SW480 (cell line): ENCODE data around the gene SCAI.
"Not testable (repeated sequence)": the region's sequence is repeated elsewhere in the genome, so short reads cannot be mapped to it uniquely, and the experiment has no call there.

Experiments used
- DNase-seq: peaks from one replicate; pipeline ENCODE4 v3.0.0-alpha.2; 2016; ENCODE audit warnings: low spot score

Gene SCAI

DNA sequence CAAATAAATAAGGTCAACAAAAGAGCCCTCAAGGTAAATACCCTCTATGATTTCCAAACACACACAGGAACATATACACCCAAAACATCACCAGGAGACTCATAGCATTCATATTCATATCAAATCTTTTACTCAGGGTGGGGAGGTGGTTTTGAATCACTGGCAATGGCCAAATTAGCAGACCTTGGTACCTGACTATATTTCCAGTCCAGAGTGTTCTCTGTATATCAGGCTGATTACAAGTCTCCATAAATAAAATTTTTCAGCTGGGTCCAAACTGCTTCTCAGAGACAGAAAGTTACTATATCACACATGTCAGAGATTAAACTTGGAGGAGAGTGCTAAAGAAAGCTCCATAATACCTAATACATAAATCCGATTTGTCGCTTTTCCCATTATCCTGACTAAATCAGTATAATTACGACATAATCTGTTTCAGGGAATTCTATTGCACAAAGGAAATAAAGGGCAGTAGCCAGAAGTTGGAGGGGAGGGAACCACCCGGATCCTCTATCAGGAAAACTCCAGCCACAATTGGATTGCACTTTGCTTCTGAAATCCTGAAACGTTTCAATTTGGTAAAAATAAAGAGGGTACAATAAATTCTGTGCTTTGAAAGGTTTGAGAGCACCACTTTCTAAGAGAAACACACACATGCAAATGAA, 195.5 kb downstream of the SCAI start:
- no peak for DNase-seq

DNA sequence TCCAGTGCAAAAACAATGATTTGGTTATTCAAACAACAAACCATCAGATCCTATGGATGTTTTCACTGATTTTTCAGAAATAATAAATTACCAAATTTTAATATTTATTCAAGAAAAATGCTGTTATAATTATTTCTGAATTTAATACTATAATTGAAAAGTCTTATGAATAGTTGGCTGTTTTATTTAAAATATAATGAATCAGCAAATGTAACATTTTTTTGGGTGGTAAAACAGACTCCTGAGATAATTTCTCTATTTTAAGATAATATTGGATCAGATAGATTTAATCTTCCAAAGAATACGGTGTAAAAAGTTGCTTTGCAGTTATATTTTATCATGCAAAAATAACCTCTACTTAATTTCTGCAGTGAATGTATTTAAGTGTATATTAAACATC, 197.2 kb downstream of the SCAI start:
- DNase-seq: no peak

DNA sequence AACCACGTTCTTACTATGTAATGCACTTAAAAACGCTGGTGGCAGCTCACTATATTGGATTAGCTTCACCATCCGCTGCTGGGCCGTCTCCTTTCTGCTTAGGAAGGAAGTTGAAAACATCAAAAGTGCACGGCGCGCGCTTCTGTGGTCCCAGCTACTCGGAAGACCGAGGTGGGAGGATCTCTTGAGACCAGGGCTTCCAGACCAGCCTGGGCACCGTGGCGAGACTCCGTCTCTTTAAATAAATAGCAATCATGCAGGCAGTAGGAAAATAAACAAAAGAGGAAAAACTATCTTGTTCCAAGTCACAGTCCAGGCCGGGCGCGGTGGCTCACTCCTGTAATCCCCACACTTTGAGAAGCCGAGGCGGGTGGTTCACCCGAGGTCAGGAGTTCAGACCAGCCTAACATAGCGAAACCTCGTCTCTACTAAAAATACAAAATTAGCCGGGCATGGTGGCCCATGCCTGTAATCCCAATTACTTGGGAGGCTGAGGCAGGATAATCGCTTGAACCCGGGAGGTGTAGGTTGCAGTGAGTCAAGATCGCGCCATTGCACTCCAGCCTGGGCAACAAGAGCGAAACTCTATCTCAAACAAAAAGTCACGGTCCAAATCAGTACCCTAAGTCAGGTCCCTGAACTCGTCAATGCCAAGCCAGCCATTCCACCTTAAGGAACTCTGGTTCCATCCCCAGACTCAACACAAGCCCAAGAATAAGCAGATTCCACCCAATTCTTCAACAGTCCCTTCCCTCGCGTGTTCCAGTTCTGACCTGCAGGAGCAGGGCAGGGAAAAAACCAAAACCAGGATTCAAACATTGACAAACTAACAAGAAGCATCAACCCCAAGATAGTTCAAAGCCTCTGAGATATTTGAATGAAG, 201.4 kb downstream of the SCAI start:
- peak; percentile 15 for DNase-seq

DNA sequence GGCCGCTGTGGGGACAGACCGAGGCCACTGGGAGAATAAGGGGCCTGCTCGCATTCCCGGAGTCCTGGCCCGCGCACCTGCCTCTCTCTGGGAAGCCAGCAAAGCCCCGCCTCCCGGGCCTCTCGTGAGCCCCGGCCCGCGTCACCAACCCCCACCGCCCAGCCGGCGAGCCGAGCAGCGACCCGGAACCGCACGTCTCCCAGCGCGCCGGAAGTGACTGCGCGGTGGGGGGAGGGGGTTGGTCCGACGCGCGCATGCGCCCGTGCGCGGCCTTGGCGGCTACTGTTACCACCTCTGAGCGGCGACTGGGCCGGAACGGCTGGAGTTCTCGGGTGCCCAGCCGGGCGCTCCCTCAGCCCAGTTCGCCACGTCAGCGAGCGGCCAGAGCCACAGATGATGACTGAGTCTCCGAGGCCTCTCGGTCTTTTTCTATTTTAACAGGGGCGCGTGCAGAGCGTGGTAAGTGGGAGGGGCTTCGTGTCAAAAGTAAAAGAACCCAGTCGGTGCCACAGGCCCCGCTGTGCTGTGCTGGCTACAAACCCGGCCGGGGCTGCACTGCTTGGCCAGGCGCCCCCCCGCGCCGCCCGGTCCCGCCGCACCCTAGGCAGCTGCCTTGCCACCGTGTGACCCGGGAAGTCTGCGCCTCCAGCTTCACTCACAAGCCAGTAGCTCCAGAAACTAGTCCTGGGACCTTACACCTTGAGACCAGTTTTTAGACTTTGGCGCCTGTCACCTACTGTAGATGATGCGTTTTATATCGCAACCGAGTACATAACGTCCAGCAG, 202.2 kb downstream of the SCAI start, which contains the start of gene GOLGA1:
GOLGA1 (minus strand) TSS at position 190 of the 785 bp plus-strand sequence. CDS start 2,372 bp downstream, outside the sequence.
- DNase-seq: peak; percentile 91

DNA sequence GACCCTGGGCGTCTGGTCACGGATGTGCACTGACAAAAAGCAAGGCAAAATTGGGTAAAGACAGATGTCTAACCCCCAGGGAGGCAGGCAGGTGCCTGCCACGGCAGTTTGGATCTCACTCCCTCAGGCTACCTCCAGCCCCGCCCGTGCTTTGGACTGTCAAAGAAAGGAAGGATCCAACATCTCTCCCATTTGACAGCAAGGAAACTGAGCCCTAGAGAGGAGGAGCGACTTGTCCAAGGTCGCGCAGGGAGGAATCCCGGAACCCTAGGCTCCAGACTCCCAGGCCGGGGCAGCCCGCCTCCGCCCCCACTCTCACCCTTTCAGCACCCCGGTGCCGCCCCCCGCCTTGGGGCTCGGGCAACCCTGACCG, 202.8 kb downstream of the SCAI start:
- no peak for DNase-seq

DNA sequence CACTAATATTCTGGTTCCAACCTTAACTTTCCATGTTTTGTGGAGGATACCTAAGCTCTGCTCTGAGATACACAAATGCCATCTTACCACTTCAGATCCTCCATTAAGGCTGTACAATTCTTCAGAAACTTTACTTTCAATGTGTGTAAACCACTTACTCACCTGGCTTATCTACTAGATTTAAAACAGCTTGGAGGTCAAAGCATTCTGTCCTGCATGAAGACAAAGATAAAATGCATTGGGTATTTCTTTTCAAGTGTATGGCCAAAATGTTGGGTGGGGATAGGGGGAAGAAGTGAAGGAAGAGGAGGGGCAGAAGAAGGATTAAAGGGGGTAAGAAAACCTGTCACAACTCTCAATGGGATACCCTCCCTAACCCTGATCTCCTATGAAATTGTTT, 203.4 kb downstream of the SCAI start:
- DNase-seq: no peak

DNA sequence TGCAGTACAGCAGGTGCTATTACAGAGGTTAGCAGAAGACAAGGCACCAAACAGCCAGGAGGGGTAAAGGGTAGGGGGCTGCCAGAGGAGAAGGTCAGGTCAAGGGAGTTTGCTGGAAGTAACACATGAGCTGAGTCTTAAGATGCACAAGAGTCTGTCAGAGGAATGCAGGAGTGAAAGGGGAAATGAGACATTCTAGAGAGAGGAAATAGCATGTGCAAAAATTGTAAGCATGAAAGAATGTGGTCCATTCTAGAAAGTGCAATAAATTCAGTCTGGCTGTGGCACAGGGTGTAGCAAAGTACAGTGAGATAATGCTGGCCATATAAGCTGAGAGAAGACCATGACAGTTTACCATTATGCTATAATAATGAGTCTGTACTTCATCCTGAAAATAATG, 209.0 kb downstream of the SCAI start:
- DNase-seq: no peak

DNA sequence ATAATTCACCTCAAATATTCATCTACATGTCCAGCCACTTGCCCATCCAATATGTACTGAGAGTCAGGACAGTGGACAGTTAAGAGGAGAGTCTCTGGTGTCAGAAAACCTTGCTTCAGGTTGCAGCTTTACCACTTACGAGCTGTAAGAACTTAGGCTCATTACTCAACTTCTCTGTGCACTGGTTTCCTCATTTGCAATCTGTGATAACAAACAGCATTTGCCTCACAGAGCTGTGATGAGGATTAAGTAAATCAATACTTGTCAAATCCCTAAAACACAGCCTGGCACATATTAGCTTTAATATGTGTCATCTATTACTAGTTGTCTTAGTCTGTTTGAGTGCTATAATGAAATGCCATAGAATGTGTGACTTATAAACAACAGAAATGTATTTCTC, 211.0 kb downstream of the SCAI start:
- no peak for DNase-seq

DNA sequence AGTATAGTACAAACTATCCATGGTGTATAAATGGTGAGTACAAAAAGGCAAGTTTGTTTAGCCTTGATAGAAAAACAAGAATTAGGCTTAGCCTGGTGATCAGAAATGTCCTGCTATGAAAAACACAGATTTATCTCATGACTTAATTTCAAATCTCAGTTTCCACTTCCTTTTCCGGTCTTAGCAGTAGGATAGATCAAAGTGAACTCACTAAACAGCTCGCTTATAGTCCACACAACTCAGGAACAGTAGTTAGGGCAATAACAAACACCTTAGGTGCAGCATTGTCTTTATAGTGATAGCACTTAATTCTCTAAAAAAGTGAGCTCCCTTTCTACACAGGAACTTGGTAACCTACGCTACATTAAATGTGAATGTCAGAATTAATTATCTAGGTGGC, 213.9 kb downstream of the SCAI start:
- DNase-seq: no peak

DNA sequence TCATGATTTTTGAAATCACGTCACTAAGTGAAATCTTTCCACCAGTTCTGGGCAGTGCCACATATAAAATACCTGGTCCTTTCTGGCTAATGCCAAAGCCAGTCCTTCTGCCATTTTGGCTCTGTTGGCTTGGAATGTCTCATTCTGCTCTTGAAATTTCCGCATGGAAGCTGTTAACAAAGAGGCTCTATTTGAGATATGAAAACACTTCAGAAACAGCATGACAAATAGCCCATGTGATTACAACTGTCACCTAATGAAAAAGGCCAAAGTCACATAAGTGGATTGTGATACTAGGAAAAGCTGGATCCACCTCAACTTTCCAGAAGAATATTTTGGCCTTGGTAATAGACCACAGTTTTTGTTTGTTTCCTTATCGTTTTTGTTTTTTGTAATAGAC, 215.2 kb downstream of the SCAI start:
- DNase-seq: no peak

DNA sequence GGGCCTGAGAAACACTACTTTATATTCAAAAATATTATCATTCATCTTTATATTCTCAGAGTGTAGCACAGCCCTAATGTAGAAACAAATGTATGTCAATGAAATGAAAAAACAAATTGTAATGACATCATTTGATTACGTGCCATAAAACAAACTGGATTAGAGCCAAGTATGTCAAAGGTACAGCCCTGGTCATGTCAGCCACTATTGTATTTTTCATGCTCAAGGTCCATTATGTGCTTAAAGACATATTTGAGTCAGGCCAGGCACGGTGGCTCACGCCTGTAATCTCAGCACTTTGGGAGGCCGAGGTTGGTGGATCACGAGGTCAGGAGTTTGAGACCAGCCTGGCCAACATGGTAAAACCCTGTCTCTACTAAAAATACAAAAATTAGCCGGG, 222.9 kb downstream of the SCAI start:
- DNase-seq: not testable (repeated sequence)

DNA sequence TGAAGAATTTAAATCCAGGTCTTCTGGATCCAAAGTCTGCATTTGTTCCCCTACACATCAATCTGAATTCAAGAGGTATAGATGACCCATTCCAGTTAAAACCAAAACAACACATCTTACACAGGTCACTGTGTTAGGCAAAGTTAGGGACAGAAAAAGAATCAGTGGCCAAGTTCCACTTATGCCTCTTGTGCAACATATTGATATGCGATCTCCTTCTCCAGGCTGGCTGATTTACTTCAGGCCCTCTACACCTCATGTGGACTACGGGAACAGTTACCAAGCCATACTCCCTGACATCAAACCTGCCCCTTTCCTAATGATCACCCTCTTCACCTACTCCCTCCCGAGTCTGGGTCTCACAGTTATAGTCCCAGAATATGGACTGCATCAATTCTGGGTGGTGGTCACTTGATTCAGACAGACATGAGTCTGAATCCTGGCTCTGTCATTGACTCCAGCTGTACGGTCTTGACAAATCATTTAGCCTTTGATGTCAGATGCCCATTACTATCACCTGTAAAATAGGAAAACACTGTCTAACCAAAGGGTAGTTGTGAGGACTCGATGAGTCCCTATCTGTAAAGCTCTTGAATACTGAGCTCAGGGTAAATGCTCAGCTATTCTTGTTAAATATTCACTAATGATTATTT, 228.4 kb downstream of the SCAI start:
- no peak for DNase-seq

DNA sequence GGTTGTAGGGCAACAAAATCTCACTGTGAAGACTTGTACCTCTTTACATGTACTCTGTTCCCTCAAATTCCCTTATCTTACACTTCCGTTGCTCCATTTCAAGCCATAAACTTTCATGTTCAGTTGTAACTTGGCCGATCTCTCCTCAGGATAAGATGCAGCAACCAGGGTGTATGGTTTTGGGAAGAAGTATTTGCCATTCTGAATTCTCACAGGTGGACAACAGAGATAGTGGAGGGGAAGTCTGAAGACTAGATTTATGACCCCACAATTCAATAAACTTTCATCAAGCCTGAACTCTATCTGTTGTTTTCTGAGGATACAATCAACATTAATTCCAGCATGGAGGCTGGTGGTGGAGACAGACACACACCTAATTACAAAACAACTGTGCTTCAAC, 229.9 kb downstream of the SCAI start:
- DNase-seq: no peak

DNA sequence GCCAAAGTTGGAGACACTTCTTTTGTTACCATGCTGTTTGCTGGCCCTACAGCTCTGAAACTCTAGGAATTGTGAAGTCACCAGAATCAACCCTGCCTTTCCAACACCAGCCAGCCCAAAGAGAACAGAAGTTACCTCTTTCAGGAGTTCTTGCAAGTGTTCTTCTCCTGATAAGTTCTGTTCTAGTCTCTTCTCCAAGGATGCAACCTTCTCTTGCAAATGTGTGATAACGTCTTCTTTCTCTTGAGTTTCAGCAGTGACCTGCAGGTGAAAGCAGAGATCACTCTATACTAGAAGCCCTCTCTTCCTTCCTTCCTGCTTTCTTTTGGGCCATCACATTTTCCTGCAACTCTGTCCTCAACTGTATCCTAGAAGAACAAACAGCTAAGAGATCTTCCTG, 231.6 kb downstream of the SCAI start:
- DNase-seq: no peak

DNA sequence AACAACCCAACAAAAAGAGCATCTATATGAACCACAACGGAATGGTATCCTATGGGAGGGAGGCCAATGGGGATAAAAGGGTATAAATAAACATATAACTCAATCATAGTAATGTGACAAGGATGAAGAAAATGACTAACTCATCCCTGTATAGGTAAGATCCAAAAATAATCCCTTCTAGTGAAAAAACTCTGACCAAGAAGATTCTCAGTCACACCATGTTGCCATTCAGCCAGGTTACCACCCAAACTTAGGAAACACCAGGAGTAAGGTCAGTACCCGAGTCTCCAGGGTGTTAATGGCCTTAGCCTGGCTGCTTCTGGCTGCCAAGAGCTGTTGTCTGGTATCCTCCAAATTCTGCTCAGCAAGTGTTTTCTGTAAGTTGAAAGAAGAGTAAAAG, 235.2 kb downstream of the SCAI start:
- no peak for DNase-seq

DNA sequence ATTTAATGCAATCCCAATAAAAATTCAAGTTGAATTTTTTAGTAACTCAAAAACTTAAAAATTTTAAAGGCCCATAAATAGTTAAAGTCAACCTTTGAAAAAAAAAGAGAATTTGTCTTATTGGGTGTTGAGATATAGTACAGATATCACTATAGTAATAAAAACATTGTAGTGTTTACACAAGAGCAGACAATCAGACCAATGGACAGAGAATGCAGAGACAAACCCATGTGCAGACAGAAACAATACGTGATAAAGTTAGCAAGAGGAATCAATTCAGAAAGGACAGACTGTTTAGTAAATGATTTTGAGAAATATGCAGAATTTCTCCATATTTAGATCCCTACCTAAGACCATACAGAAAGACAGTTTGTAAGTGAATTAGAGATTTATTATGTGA, 236.4 kb downstream of the SCAI start:
- DNase-seq: no peak

DNA sequence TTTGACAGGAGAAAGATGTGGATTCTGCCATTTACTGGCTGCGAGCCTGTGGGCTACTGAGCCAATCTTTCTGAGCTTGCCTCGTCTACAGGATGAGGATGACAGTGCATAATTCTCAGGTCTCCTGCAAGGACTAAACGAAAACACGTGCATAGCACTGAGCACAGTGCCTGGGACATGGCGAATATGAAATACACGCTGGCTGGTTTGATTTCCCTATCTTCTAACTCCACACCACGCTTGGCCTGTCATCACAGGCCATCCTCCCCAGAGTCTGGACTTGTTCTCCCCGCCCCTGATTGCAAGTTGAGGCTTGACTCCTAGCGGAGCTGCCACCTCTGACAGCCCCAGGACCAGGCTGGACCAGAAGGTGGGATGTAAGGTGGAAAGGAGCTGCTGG, 243.5 kb downstream of the SCAI start:
- DNase-seq: no peak

DNA sequence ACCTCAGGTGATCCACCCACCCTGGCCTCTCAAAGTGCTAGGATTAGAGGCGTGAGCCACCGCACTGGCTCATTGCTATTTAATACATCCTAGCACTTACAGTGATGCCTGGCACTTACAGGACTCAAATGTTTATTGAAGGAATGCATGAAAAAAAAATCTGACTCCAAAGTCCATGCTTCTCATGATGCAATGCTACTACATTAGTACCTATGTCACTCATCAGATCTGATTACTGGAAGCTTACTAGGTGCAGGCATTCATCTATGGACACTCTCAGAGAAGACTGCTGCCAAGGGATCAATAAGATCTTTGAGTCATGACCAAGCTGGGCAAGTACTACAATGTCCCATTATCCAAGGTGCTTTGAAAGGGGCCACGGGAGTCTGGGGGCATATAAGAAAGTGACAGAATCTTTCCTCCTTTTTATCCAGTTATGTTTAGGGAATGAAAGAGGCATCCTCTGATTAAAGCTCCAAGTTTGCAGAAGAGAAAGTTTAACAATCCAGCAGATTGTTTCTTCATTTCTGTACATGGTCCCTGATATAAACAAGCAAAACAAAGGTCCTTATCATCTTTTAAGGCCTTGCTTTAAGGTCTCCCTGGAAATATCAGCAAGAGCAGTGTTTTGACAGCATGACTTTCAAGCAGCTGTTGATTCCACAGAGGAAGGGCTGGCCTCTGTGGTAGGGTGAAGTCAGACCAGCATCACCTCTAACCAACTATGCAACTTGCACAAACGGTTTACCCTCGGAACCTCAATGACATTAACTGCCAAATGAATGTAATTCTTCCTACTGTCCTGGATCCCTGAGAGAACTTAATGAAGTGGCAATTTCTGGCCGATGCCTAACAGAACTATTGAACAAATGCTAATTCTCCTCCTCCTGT, 245.5 kb downstream of the SCAI start:
- no peak for DNase-seq

DNA sequence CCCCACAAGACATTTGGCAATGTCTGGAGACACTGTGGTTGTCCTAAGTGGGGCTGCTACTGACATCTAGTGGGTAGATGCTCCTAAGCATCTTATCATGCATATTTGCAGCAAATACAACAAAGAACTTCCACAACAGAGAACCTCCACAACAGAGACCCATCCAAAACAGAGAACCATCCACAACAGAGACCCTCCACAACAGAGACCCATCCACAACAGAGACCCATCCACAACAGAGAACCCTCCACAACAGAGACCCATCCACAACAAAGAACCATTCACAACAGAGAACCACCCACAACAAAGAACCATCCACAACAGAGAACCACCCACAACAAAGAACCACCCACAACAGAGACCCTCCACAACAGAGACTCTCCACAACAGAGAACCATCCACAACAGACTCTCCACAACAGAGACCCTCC, 248.6 kb downstream of the SCAI start:
- DNase-seq: peak; percentile 33

DNA sequence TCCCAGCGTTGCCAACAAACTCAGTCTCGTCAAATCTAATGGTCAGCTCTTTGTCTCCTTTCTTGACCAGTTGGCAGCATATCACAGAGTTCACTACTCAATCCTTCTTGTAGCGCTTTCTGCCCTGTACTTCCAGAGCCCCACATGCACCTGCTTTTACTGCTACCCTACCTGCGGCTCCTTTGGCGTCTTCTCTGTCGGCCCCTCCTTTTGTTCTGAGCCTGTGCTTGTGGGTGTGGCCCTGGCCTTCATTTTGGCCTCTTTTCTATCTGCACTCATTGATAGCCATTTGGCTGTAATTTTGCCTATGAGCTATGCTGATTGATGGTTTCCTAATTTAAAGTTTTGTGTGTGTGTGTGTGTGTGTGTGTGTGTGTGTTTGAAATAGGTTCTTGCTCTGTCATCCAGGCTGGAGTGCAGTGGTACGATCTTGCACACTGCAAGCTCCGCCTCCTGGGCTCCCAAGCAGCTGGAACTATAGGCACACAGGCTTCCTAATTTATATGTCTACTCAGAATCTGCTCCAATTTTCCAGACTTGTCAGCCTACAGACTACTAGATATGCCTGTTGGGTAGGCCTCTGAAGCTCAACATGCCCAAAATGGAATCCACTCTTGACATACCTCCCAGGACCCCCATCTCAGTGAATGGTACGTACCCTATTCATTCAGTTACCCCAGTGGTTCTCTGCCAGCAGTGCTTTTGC, 249.1 kb downstream of the SCAI start:
- no peak for DNase-seq
